ENCODE measurements around the gene NAALADL2.

The NAALADL2 gene

GRCh38 chr3:175186511-175186910 is 327.4 kb downstream of the NAALADL2 start:
- DNase-seq, result no peak
- Histone ChIP-seq H3K36me3 (replicated peaks) (no peaks in the 10 kb centered on the region), H3K27ac (no peak overlapping the region), H3K4me3 (ENCODE audit: low read depth, low read length) (no peak overlapping the region), H3K27me3 (replicated peaks) (no peaks in the 10 kb centered on the region)
- in situ Hi-C loops (cut with HindIII; ENCODE audit: low pct_ligation_motif_present, low sequenced_read_pairs), result no loop called here
- TF ChIP-seq CTCF (IDR thresholded peaks at IDR 0.05; ENCODE audit: low read depth, low read length, missing control alignments), result no peak

- TF ChIP-seq CTCF (IDR thresholded peaks at IDR 0.05; ENCODE audit: low read depth, low read length, missing control alignments), result no peak
- Histone ChIP-seq H3K27ac (no peak overlapping the region), H3K27me3 (replicated peaks) (no peaks in the 10 kb centered on the region), H3K36me3 (replicated peaks) (no peaks in the 10 kb centered on the region), H3K4me3 (ENCODE audit: low read depth, low read length) (no peak overlapping the region)
- in situ Hi-C loops (cut with HindIII; ENCODE audit: low pct_ligation_motif_present, low sequenced_read_pairs), result no loop called here
- DNase-seq, result no peak
Observed at GRCh38 chr3:175187586-175187985, 328.5 kb downstream of the NAALADL2 start.

GRCh38 chr3:175192536-175192935 is 333.4 kb downstream of the NAALADL2 start:
- TF ChIP-seq CTCF (IDR thresholded peaks at IDR 0.05; ENCODE audit: low read depth, low read length, missing control alignments), result no peak
- Histone ChIP-seq H3K27me3 (replicated peaks) (no peaks in the 10 kb centered on the region), H3K36me3 (replicated peaks) (no peaks in the 10 kb centered on the region), H3K27ac (no peak overlapping the region), H3K4me3 (ENCODE audit: low read depth, low read length) (no peak overlapping the region)
- in situ Hi-C loops (cut with HindIII; ENCODE audit: low pct_ligation_motif_present, low sequenced_read_pairs), result no loop called here
- no peak for DNase-seq

- in situ Hi-C loops (cut with HindIII; ENCODE audit: low pct_ligation_motif_present, low sequenced_read_pairs), result no loop called here
- TF ChIP-seq CTCF (IDR thresholded peaks at IDR 0.05; ENCODE audit: low read depth, low read length, missing control alignments), result no peak
- DNase-seq, result no peak
- no peak overlapping the region for H3K27ac ChIP-seq
- no peaks in the 10 kb centered on the region for H3K27me3 ChIP-seq (replicated peaks)
- no peak overlapping the region for H3K4me3 ChIP-seq (ENCODE audit: low read depth, low read length)
- H3K36me3 ChIP-seq (replicated peaks), result no peaks in the 10 kb centered on the region
Observed at GRCh38 chr3:175193815-175194518, 334.8 kb downstream of the NAALADL2 start.

- Histone ChIP-seq H3K4me3 (ENCODE audit: low read depth, low read length) (no peak overlapping the region), H3K27ac (no peak overlapping the region), H3K36me3 (replicated peaks) (no peaks in the 10 kb centered on the region), H3K27me3 (replicated peaks) (no peaks in the 10 kb centered on the region)
- in situ Hi-C loops (cut with HindIII; ENCODE audit: low pct_ligation_motif_present, low sequenced_read_pairs), result no loop called here
- no peak for TF ChIP-seq CTCF (IDR thresholded peaks at IDR 0.05; ENCODE audit: low read depth, low read length, missing control alignments)
- no peak for DNase-seq
Observed at GRCh38 chr3:175198991-175199783, 340.1 kb downstream of the NAALADL2 start.
